Nephron progenitor cell (in vitro differentiated cells): ENCODE measurements around the gene GMDS.
A peak's percentile ranks its signal among the peaks of the same experiment; 100 is the strongest.

Experiments used
- DNase-seq: peaks from one replicate; pipeline ENCODE4 v3.0.0; 2021
- H3K27ac Mint-ChIP-seq: 2 replicates; pipeline ENCODE4 v1.8.0; 2021; ENCODE audit warnings: mild to moderate bottlenecking, moderate library complexity, mixed read lengths
- H3K27me3 Mint-ChIP-seq: 2 replicates; pipeline ENCODE4 v1.8.0; 2021; ENCODE audit warnings: mild to moderate bottlenecking, low read depth, mixed read lengths; ENCODE audit not compliant: poor library complexity
- H3K36me3 Mint-ChIP-seq: 2 replicates; pipeline ENCODE4 v1.8.0; 2021; ENCODE audit warnings: low read depth, mixed read lengths
- H3K4me1 Mint-ChIP-seq: 2 replicates; pipeline ENCODE4 v1.8.0; 2021; ENCODE audit warnings: mixed read lengths
- H3K4me3 Mint-ChIP-seq: 2 replicates; pipeline ENCODE4 v1.8.0; 2021; ENCODE audit warnings: mild to moderate bottlenecking, moderate library complexity, mixed read lengths
- H3K9me3 Mint-ChIP-seq: 2 replicates; pipeline ENCODE4 v1.8.0; 2021; ENCODE audit warnings: mild to moderate bottlenecking, moderate library complexity, mixed read lengths
- TF ChIP-seq, protein P1 (sequence below): fragments of 200-600 bp; sonication (generic); IDR thresholded peaks from 2 replicates; pipeline ENCODE4 v1.5.0; 2021; ENCODE audit warnings: antibody characterized with exemption

Gene GMDS

DNA sequence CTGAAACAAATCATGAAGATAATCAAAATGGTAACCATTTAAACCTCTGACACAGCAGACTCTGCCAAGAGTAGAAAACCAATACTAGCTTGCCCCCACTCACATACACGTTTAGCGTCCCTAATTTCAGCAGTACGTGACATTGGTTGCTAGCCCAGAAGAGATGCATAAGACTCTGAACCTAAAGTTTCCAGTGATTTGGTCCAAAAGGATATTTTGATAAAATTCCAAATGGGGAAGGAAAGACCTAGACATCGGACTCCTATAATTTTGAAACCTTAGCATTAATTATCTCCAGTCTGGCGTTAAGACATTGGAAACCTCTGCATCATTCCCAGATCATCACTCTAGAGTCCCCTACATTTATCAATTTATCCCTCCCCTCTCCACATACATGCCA, 98.1 kb downstream of the GMDS start:
- TF ChIP-seq, protein P1, sequence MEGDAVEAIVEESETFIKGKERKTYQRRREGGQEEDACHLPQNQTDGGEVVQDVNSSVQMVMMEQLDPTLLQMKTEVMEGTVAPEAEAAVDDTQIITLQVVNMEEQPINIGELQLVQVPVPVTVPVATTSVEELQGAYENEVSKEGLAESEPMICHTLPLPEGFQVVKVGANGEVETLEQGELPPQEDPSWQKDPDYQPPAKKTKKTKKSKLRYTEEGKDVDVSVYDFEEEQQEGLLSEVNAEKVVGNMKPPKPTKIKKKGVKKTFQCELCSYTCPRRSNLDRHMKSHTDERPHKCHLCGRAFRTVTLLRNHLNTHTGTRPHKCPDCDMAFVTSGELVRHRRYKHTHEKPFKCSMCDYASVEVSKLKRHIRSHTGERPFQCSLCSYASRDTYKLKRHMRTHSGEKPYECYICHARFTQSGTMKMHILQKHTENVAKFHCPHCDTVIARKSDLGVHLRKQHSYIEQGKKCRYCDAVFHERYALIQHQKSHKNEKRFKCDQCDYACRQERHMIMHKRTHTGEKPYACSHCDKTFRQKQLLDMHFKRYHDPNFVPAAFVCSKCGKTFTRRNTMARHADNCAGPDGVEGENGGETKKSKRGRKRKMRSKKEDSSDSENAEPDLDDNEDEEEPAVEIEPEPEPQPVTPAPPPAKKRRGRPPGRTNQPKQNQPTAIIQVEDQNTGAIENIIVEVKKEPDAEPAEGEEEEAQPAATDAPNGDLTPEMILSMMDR = no peak
- H3K9me3 Mint-ChIP-seq = no peaks in the 10 kb centered on the region
- no peak overlapping the region for H3K4me3 Mint-ChIP-seq
- H3K27ac Mint-ChIP-seq = peak overlapping the region; percentile 5
- DNase-seq = no peak
- H3K36me3 Mint-ChIP-seq = no peaks in the 10 kb centered on the region
- H3K27me3 Mint-ChIP-seq = no peaks in the 10 kb centered on the region
- H3K4me1 Mint-ChIP-seq = no peaks in the 10 kb centered on the region

- peaks cover 26% of the 10 kb centered on the region for H3K4me1 Mint-ChIP-seq
- no peak overlapping the region for H3K4me3 Mint-ChIP-seq
- no peak for DNase-seq
- TF ChIP-seq, protein P1 = no peak
- peaks cover 5% of the 10 kb centered on the region for H3K27me3 Mint-ChIP-seq
- H3K27ac Mint-ChIP-seq = no peak overlapping the region
- H3K36me3 Mint-ChIP-seq = no peaks in the 10 kb centered on the region
- no peaks in the 10 kb centered on the region for H3K9me3 Mint-ChIP-seq
These were observed 101.2 kb downstream of the GMDS start for GRCh38 chr6:2144210-2144609.

GRCh38 chr6:2141644-2142290, 103.6 kb downstream of the GMDS start:
- DNase-seq = no peak
- H3K9me3 Mint-ChIP-seq = no peaks in the 10 kb centered on the region

GRCh38 chr6:2140438-2141128, 104.8 kb downstream of the GMDS start:
- TF ChIP-seq, protein P1 = no peak
- H3K36me3 Mint-ChIP-seq = no peaks in the 10 kb centered on the region
- peaks cover 26% of the 10 kb centered on the region for H3K4me1 Mint-ChIP-seq
- H3K9me3 Mint-ChIP-seq = no peaks in the 10 kb centered on the region
- no peak overlapping the region for H3K27ac Mint-ChIP-seq
- peaks cover 5% of the 10 kb centered on the region for H3K27me3 Mint-ChIP-seq
- peak; percentile 12 for DNase-seq
- no peak overlapping the region for H3K4me3 Mint-ChIP-seq

More at GRCh38 chr6:2141644-2142290, 103.6 kb downstream of the GMDS start:
- Mint-ChIP-seq H3K4me3 (no peak overlapping the region), H3K27ac (no peak overlapping the region), H3K4me1 (peaks cover 26% of the 10 kb centered on the region), H3K36me3 (no peaks in the 10 kb centered on the region), H3K27me3 (peaks cover 5% of the 10 kb centered on the region)
- TF ChIP-seq, protein P1 = no peak

DNA sequence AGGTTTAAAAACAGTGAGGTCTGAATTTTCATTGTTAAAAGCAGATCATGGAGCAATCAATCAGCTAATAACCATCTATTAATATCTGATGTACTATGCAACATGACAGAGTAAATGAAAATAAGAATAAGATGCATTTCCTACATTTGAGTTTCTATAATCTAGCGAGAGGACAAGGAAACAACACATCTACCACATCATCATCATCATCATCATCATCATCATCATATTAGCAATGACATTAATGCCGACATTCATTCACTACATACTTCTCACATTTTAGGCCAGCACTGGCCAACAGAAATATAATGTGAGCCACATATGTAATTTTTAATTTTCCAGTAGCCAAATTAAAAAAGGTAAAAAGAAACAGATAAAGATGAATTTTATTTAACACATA, 110.0 kb downstream of the GMDS start:
- no peak for DNase-seq
- Mint-ChIP-seq H3K9me3 (no peaks in the 10 kb centered on the region), H3K4me1 (peaks cover 36% of the 10 kb centered on the region), H3K4me3 (no peak overlapping the region), H3K27ac (no peak overlapping the region), H3K27me3 (peaks cover 5% of the 10 kb centered on the region), H3K36me3 (no peaks in the 10 kb centered on the region)
- TF ChIP-seq, protein P1 = no peak

DNA sequence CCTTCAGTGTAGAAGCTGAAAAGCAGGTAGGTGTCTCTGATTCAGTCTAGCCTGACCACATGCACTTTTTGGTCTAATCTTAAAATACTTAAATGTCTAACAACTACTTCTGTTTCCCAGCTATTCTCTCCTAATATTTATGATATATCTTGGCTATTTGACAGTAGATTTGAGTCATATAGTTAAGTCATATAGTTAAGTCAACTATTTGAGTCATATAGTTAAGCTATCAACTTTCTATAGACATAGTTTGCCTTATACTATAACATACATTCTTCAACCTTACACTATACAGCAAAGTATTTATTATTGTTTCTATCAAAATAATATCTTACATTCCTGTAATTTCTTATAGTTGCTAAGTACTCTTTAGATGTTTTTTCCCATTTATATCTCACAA, 110.9 kb downstream of the GMDS start:
- H3K27ac Mint-ChIP-seq = no peak overlapping the region
- no peak for DNase-seq
- no peak overlapping the region for H3K4me3 Mint-ChIP-seq
- H3K4me1 Mint-ChIP-seq = peaks cover 36% of the 10 kb centered on the region
- H3K36me3 Mint-ChIP-seq = no peaks in the 10 kb centered on the region
- TF ChIP-seq, protein P1 = no peak
- H3K9me3 Mint-ChIP-seq = no peaks in the 10 kb centered on the region
- H3K27me3 Mint-ChIP-seq = no peaks in the 10 kb centered on the region
